K562 (cell line): ENCODE data around the gene MLXIPL. TPM values are rescaled to one million over a fixed set of nuclear protein-coding genes. Genes with fewer than 3 reads are reported as not detected.

Experiments
- CBFB ChIP-seq: sonication (generic); formaldehyde crosslinking; IDR thresholded peaks from 2 replicates; pipeline ENCODE4 v1.4.0; 2020; ENCODE audit warnings: mild to moderate bottlenecking, missing genetic modification reagents
- CBX2 ChIP-seq: fragments of 200-600 bp; sonication (generic); IDR thresholded peaks from one replicate; pipeline ENCODE4 v1.6.1; 2012; ENCODE audit warnings: mild to moderate bottlenecking, low read length, inconsistent platforms; ENCODE audit not compliant: insufficient read depth, poor library complexity, severe bottlenecking
- CC2D1A ChIP-seq: fragments of 450-650 bp; IDR thresholded peaks from 2 replicates; pipeline ENCODE4 v1.6.1; 2017; ENCODE audit warnings: mild to moderate bottlenecking
- CTBP1 ChIP-seq: fragments of 450-650 bp; IDR thresholded peaks from 2 replicates; pipeline ENCODE4 v1.6.1; 2016; ENCODE audit warnings: borderline replicate concordance
- DACH1 ChIP-seq: fragments of 450-650 bp; IDR thresholded peaks from 2 replicates; pipeline ENCODE4 v1.6.1; 2018; ENCODE audit not compliant: partially characterized antibody
- ETV5 ChIP-seq: sonication (generic); formaldehyde crosslinking; IDR thresholded peaks from 2 replicates; pipeline ENCODE4 v1.4.0; 2020; ENCODE audit warnings: low read depth, mild to moderate bottlenecking, missing genetic modification reagents
- FOXK1 ChIP-seq: sonication (generic); formaldehyde crosslinking; IDR thresholded peaks from 2 replicates; pipeline ENCODE4 v1.8.0; 2022; ENCODE audit warnings: missing genetic modification reagents, mild to moderate bottlenecking, borderline replicate concordance
- KDM5B ChIP-seq: fragments of 200-600 bp; sonication (generic); IDR thresholded peaks from 2 replicates; pipeline ENCODE4 v1.6.1; 2012; ENCODE audit warnings: low read depth, mild to moderate bottlenecking, moderate library complexity, low read length, control low read depth, inconsistent platforms; ENCODE audit not compliant: insufficient replicate concordance
- MBD2 ChIP-seq: sonication (generic); IDR thresholded peaks from 2 replicates; pipeline ENCODE4 v1.6.1; 2016; ENCODE audit warnings: low read depth, borderline replicate concordance
- MEIS2 ChIP-seq: fragments of 450-650 bp; IDR thresholded peaks from 2 replicates; pipeline ENCODE4 v1.6.1; 2014; ENCODE audit warnings: mild to moderate bottlenecking; ENCODE audit not compliant: partially characterized antibody
- PTBP1 ChIP-seq: fragments of 200-400 bp; formaldehyde crosslinking; IDR thresholded peaks from 2 replicates; pipeline ENCODE4 v1.6.1; 2017; ENCODE audit warnings: low read depth, low read length
- RB1 ChIP-seq: fragments of 450-650 bp; IDR thresholded peaks from 2 replicates; pipeline ENCODE4 v1.6.1; 2017; ENCODE audit warnings: low read depth, mild to moderate bottlenecking
- SAFB ChIP-seq: fragments of 200-400 bp; formaldehyde crosslinking; IDR thresholded peaks from 2 replicates; pipeline ENCODE4 v1.6.1; 2017; ENCODE audit warnings: low read depth, low read length, borderline replicate concordance
- TGIF2 ChIP-seq: sonication (generic); formaldehyde crosslinking; IDR thresholded peaks from 2 replicates; pipeline ENCODE4 v1.8.1; 2022; ENCODE audit warnings: mild to moderate bottlenecking, missing genetic modification reagents, moderate library complexity
- ZNF124 ChIP-seq: sonication (generic); formaldehyde crosslinking; IDR thresholded peaks from 2 replicates; pipeline ENCODE4 v1.8.1; 2022; ENCODE audit warnings: missing genetic modification reagents
- ZNF24 ChIP-seq: fragments of 450-650 bp; IDR thresholded peaks from 2 replicates; pipeline ENCODE4 v1.6.1; 2016
- ZNF785 ChIP-seq: fragments of 250-450 bp; sonication (Bioruptor Pico); IDR thresholded peaks from 2 replicates; pipeline ENCODE4 v1.4.0; 2020; ENCODE audit warnings: mild to moderate bottlenecking
- polyA plus RNA-seq, 8 experiments: library from polyadenylated mRNA; depleted of rRNA in 4 of 8; stranded (reverse) in 5 of 8; unstranded in 3 of 8; fragments of >200 nt; fragmentation: Nextera tagmentation in 2 of 8; fragmentation: Illumina TruSeq in 1 of 8; extraction: Ambion mirVana in 2 of 8; extraction: Trizol in 1 of 8; gene quantifications; 2 replicates each; pipeline versions ENCODE4 v1.2.1 to v1.2.3, GENCODE V29; 2011 to 2014; ENCODE audit warnings: inconsistent platforms in 1 of 8, missing spikeins in 1 of 8
- total RNA-seq, 7 experiments: library from RNA; depleted of rRNA in 6 of 7; stranded (reverse); fragments of >200 nt in 6 of 7; fragmentation: Illumina TruSeq in 2 of 7; extraction: Trizol in 2 of 7; gene quantifications; 2 replicates each; pipeline versions ENCODE4 v1.2.1 to v1.2.3, GENCODE V29; 2011 to 2021; ENCODE audit warnings: low replicate concordance in 1 of 7
- TF ChIP-seq, protein P1 (sequence below), 2 experiments: fragments of 450-650 bp; IDR thresholded peaks; 2 replicates each; pipeline ENCODE4 v1.6.1; 2018; ENCODE audit warnings: mild to moderate bottlenecking in 2 of 2, low read depth in 1 of 2; ENCODE audit not compliant: partially characterized antibody in 2 of 2
- TF ChIP-seq, protein P2 (sequence below): sonication (generic); formaldehyde crosslinking; IDR thresholded peaks from 2 replicates; pipeline ENCODE4 v1.8.0; 2022; ENCODE audit warnings: mild to moderate bottlenecking, missing genetic modification reagents
- TF ChIP-seq, protein P3 (sequence below): sonication (generic); formaldehyde crosslinking; IDR thresholded peaks from 2 replicates; pipeline ENCODE4 v1.8.0; 2023; ENCODE audit warnings: mild to moderate bottlenecking, missing genetic modification reagents

MLXIPL gene
- total and polyA plus RNA-seq, 9 of the 15 experiments (the other 6 are each of a cell fraction or from before 2014, with no cell fraction given) = 0.11 to 18.4 (median 1.4) TPM

GRCh38 chr7:73622909-73623797 is 1.2 kb downstream of the MLXIPL start (continued):
- TF ChIP-seq, protein P1, sequence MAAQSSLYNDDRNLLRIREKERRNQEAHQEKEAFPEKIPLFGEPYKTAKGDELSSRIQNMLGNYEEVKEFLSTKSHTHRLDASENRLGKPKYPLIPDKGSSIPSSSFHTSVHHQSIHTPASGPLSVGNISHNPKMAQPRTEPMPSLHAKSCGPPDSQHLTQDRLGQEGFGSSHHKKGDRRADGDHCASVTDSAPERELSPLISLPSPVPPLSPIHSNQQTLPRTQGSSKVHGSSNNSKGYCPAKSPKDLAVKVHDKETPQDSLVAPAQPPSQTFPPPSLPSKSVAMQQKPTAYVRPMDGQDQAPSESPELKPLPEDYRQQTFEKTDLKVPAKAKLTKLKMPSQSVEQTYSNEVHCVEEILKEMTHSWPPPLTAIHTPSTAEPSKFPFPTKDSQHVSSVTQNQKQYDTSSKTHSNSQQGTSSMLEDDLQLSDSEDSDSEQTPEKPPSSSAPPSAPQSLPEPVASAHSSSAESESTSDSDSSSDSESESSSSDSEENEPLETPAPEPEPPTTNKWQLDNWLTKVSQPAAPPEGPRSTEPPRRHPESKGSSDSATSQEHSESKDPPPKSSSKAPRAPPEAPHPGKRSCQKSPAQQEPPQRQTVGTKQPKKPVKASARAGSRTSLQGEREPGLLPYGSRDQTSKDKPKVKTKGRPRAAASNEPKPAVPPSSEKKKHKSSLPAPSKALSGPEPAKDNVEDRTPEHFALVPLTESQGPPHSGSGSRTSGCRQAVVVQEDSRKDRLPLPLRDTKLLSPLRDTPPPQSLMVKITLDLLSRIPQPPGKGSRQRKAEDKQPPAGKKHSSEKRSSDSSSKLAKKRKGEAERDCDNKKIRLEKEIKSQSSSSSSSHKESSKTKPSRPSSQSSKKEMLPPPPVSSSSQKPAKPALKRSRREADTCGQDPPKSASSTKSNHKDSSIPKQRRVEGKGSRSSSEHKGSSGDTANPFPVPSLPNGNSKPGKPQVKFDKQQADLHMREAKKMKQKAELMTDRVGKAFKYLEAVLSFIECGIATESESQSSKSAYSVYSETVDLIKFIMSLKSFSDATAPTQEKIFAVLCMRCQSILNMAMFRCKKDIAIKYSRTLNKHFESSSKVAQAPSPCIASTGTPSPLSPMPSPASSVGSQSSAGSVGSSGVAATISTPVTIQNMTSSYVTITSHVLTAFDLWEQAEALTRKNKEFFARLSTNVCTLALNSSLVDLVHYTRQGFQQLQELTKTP (IDR thresholded peaks at IDR 0.05; ENCODE audit: low read depth in 1 of 2, partially characterized antibody in 2 of 2) = no peak
- TF ChIP-seq RB1 (0 out of 2 replicates have a peak, but pooled peaks have one; percentile 6), PTBP1 (no peak), MBD2 (no peak), CBX2 (no peak), TGIF2 (CRISPR knock-in tag) (no peak), ZNF24 (no peak), CTBP1 (peak; percentile 64; the same call in 1 of the 2 replicates), SAFB (no peak), KDM5B (peak; percentile 17), DACH1 (no peak), CC2D1A (peak; percentile 52), ZNF124 (CRISPR knock-in tag) (no peak), CBFB (no peak), ZNF785 (no peak), MEIS2 (no peak), ETV5 (CRISPR knock-in tag) (no peak; the same call in 1 of the 2 replicates), FOXK1 (no peak)
- TF ChIP-seq, protein P2, sequence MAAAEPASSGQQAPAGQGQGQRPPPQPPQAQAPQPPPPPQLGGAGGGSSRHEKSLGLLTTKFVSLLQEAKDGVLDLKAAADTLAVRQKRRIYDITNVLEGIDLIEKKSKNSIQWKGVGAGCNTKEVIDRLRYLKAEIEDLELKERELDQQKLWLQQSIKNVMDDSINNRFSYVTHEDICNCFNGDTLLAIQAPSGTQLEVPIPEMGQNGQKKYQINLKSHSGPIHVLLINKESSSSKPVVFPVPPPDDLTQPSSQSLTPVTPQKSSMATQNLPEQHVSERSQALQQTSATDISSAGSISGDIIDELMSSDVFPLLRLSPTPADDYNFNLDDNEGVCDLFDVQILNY (CRISPR knock-in tag) = no peak
- TF ChIP-seq, protein P3, sequence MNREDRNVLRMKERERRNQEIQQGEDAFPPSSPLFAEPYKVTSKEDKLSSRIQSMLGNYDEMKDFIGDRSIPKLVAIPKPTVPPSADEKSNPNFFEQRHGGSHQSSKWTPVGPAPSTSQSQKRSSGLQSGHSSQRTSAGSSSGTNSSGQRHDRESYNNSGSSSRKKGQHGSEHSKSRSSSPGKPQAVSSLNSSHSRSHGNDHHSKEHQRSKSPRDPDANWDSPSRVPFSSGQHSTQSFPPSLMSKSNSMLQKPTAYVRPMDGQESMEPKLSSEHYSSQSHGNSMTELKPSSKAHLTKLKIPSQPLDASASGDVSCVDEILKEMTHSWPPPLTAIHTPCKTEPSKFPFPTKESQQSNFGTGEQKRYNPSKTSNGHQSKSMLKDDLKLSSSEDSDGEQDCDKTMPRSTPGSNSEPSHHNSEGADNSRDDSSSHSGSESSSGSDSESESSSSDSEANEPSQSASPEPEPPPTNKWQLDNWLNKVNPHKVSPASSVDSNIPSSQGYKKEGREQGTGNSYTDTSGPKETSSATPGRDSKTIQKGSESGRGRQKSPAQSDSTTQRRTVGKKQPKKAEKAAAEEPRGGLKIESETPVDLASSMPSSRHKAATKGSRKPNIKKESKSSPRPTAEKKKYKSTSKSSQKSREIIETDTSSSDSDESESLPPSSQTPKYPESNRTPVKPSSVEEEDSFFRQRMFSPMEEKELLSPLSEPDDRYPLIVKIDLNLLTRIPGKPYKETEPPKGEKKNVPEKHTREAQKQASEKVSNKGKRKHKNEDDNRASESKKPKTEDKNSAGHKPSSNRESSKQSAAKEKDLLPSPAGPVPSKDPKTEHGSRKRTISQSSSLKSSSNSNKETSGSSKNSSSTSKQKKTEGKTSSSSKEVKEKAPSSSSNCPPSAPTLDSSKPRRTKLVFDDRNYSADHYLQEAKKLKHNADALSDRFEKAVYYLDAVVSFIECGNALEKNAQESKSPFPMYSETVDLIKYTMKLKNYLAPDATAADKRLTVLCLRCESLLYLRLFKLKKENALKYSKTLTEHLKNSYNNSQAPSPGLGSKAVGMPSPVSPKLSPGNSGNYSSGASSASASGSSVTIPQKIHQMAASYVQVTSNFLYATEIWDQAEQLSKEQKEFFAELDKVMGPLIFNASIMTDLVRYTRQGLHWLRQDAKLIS (CRISPR knock-in tag) = 0 out of 2 replicates have a peak, but pooled peaks have one; percentile 28
